Medulla oblongata (tissue), 1 donor: ENCODE measurements around the gene MGLL.

Experiments used
- DNase-seq: peaks from one replicate; pipeline ENCODE4 v3.0.0-alpha.2; 2015; ENCODE audit errors: extremely low spot score

The MGLL gene

DNA sequence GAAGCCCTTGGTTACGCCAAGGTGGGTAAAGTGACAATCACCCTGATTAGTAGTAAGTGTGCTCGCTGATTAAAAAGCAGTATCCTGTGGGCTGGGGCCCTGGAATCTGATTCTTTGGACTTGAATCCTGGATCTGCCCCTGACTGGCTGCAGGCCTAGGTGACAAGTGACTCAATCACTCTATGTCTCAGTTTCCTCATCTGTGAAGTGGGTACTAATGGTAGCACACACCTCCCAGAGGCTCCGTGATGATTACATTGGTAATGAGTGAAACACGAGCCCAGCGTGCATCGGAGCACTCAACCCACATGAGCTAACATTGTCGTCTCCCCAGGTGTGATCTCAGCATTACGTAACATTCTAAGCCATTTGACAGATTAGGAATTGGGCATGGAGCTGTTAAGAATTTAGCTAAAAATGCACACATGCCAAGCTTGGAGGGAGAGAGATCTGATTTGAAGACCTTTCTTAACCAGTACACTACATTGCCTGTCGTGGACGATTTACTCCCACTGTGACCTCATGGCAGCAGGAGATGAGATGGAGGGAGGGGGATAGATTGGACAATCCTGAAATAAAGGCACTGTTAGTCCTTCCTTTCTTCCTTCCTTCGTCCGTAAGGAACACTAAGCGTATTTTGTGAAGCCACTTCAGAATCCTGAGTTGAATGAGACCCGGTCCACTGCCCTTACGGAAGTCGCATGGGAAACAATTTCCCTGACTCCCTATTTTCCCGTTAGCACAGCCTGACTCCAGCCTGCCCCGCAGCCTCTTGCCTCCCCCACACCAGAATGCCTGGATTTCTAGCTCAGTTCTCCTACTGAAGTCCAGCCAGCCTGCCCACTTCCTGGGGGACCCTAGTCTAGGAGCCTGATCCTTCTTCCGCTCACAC, 32.1 kb downstream of the MGLL start:
- DNase-seq = no peak

DNA sequence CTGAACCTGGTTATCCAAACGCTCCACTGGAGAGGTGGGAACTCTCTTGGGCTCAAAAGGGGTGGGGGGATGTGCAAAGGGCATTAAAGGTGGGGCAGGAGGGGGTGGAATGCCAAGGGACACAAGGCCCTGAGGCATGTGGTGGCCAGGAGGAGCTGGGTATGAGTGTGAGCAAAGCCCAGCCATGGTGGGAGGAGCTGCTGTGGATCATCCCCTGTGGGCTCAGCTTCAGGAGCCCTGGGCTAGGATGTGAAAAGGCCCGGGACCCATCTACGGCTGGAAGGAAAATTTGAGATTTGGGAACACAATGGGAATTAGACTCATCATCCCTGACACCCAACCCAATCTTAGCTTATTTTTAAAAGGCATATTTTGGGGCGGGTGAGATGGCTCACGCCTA, 33.3 kb downstream of the MGLL start:
- DNase-seq = no peak

DNA sequence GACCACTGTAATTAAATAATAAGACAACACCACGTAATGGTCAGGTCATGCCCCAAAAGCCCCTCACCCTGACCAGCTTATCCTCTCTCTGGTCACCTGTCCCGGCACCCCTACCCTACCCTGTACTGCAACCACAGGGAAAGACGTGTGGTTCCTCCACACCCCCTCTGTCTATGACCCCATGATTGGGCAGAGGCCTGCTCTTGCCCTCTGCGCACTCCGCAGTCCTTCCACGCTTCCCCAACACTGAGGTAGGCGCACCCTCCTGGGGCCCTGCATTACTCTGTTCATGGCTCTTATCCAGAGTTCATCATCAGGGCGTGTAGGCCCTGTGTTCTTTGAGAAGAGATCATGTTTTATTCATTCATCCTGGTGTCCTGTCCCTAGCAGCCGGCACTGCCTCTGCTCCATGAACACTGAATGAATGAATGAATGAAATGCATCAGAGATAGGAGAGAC, 33.8 kb downstream of the MGLL start:
- no peak for DNase-seq

DNA sequence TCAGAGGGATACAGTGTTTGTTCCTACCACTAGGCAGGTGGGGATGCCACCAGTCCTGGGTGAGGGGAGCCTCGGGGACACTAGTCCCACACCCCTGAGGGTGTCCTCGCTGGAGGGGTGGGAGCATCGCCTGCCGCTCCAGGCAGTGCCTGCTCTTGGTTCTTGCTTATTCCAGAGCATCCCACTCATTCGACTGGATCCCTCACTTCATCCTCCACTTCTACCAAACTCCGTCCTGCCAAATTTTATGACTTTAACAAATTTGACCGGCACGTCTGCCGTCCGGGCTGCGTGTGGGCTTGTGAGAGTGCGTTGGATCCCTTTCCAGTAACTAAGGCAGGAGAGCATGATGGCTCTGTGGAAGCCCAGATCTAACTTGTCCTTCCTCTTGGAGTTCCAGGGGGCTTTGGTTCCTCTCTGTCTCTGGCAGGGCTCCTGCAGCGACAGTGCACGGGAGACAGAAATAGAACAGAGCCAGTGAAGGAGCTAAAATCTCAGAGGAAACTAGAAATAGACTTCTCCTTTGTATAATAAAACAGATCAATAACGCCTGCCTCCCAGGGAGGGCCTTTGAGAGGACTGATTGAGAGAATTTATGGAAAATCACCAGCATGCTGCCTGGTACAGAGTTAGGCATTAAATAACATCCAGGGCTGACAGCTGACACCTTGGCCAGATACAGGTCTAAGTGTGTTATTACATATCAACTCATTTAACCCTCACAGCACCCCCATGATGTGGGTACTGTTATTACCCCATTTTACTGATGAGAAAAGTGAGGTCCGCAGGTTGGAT, 34.5 kb downstream of the MGLL start:
- peak; percentile 33 for DNase-seq

DNA sequence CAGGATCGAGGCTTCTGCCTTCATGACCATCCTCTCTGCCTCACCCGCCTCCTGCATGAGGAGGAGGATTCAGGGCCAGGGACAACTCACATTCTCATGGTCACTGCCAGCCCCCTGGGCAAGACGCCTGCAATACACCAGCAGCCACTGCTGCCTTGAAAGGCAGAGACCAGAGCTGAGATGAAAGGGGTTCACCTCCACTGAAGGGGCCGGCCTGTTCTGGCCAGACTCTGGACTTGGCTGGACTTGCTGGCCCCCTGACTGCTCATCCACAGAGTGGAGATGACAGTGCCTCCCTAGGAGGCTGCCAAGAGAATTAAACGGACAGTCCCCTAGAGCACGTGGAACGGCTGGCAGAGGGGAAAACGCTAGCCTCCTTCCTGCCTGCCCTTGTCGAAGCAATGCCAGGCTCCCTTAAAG, 35.2 kb downstream of the MGLL start:
- DNase-seq = peak; percentile 85

DNA sequence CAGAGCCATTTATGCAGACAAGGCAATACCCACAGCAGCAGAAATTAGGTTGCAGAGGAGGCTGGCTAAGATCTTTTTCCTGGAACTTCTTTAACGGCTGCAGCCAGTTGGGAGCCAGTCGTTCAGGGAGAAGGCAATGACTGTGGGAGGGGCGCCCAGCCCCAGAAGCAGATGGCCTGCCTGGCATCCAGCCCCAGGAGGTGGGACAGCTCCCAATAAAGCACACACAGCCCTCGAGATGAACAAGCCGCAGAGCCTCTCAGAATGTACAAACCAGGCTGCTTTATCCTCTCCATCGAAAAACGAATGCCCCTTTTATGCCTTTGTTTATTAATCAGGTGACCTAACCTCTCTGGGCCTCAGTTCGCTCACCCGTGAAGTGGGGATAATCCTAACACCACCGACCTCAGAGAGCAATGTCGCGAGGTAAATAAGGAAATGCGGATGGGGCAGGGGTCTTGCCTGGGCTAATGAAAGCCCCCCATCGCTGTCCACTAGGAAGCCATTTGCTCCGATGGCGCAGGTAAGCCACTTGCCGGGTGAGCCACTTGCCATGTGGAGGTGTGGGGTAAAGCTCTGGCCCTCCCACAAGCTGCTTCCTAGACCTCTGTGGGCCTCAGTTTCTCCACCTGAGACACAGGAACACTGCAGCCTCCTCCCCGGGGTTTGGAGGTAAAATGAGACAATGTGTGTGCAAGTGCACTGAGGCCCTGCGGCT, 35.8 kb downstream of the MGLL start:
- peak; percentile 84 for DNase-seq

DNA sequence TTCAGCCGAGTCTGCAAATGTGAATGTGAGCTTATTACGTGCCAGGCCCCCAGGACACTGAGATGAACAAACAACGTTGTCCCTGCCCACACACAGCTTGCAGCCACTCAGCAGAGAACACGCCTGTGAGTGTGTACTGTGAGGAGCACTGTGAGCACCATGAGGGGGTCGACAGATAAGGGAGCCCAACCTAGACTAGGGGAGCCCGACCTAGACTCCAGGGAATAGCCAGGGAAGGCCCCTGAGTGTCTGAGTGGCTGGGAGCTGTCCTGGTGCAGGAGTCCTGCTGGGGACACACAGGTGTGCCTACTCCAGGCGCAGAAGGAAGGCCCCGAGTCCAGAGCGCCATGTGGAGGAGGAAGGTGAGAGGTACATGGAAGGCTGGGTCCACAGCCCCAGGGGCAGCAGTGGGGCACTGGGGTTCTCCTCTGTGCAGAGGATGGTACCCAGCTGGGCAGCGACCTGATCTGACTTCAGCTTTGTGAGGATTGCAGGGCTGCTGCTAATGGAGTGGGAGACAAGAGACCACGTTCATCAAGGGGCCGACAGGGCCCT, 36.5 kb downstream of the MGLL start:
- DNase-seq = no peak

DNA sequence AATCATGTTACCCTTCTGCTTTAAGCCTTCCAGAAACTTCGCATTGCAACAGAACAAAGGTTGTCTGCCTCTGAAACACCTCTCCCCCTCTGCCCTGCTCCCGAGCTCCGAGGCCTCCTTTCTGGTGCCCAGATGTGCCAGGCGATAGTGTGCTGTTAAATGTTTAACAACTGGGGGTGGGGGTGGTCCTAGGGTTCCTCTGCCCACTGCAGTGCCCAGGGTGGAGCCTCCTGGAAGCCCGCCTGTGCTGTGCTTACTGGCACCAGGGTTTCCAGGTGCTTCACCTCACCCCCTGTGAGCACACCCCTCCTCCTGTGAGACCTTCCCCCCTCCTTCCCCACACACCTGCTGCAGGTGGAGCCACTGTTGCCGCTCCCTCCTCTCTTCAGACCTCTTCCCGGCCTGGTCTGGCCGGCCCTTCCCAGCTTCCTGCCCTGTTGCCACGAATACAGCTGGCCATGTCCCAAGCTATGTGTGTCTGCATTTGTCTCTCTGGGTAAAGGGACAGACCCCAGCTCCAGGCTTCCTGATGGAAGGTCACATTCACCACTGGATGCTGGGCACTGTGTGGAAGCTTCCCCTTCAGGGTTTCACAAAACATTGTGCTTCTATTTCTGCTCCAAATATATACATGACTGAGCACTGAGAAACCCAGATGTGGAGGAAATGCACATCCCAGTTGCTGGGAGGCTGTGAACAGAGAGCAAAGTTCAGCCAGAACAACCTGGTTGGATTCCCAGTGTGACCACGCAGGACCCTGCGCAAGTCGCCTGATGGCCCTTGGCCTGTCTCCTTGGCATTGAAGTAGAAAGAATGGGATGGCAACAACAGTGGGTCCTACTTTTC, 37.2 kb downstream of the MGLL start:
- DNase-seq = no peak

DNA sequence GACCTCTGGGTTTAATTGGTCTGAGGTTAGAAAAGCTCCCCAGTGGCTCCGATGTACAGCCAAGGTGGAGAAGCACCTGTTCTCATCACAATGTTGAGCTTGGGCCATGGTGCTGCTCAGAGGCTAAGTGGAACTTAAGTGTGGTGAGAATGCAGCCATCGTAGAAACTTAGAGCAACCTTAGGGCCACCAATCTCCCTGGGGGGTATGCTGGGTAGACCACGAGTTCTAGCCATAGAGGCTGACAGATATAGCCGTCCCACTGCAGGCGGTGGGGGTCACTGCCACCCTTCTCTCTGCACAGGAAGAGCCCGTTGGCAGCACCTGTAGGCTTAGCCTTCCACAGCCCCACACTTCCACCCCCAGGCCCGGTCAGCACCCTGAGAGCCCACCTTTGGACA, 38.0 kb downstream of the MGLL start:
- DNase-seq = no peak

DNA sequence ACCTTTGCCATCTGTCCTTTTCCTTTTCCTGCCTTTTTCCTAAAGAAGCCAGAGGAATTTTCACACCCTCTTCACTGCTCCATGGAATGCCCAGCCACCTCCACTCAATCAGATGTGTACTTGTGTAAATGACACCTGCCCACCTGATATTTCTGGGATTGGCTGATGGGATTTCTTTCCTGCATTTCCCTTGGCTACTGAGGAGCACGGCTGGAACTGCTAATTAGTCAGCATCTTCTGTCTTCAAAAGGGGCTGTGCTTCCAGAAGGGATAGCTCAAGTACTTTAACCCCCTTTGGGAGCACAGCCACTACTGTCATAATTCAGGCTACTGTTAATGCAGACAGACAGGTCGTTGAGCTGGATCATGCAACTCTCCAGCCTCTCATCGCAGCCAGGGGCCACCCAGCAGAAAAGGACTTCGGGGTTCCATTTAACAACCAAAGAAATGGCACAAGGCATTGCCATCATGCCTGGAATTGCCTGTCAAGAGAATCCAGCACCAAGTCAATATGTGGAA, 38.6 kb downstream of the MGLL start:
- no peak for DNase-seq

DNA sequence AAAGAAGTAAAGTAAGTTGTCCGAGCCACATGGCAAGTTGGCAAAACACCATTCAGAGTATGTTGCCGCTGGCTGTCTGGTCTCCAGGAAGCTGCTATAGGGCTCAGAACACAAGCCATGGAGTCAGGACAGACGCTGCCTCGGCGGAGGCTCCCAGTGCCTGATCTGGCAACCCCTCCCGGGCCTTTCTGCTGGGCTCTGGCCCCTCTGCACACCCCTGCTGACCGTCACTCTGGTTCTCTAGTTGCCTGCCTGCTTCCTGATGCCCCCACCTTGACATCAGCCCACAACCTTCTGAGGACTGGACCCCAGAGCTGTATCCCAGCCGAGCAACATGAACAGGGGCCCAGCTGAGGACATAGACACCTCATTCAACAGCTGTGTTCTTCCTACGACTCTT, 39.1 kb downstream of the MGLL start:
- DNase-seq = no peak

DNA sequence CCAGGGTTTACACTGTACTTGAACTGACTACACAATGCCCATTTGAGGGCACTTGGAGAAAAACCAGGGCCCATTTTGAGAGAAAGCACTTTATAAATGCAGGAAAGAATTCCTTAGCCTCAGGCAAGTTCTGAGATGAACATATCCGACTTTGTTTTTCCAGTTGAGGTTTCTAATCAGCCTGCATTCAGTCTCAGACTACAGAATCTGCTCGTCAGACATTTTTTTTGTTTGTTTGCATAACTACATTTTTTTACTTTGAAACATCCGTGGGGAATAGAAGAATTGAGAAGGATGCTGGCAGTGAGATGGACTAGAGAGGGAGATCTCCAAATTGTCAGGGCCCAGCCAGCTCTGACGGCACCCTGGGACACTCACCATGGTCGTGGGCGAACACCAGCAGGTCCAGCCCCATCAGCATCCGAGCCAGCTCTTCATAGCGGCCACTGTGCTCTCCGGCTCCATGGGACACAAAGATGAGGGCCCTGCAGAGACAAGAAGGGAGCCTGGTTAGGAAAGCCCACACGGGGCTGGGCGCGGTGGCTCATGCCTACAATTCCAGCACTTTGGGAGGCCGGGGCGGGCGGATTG, 40.8 kb downstream of the MGLL start:
- no peak for DNase-seq

DNA sequence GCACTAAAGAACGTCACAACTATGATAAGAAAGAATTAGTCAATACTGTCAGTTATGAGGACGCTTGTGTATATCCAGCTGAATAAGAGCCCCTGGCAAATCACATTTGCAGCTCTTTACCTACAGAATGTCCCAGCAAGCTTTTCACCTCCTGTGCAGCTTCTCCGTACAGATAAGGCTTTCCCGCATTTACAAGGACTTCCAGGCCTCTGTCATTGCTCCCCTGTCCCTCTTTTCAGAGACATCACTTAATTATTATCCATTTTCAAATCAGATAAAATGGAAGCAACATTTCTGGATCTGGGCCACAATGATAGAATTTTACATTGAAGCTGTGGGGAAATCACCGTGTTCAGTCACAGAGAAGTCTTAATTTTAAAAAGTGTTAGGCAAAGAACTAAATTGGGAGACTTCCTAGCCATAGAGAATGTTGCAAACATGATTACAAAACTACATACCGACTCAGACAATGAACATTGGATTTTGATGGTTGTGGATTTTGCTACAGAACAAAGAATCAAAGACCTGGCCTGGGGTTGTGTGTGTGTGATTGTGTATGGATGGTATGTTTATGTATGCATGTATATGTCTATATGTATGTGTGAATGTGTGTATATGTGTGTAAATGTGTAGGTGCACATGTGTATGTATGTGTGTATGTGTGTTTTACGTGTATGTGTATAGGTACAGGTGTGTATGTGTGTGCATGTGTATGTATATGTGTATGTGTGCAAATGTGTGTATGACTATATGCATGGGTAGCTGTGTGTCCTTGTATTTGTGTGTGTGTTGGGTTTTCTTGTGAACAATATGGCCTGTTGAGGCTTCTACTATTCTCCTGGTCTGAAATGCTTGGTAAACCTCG, 41.5 kb downstream of the MGLL start:
- DNase-seq = no peak

DNA sequence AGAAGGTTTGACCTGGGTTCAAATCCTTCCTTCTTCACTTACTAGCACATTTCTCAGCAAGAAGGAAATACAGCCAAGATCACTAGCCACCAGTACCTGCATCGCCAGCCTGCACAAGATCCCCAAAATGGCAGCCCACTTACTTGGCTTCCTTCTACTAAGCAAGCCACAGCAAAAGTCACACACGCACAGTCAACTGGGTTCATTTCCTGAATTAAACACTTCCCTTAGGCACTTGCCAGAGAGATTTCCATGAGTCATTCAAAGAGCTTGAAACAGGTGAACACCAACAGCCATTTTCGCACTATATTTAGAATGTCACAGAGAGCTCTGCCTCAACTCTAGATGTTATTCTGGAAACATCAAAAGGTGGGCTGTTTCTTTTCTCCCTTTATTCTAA, 42.6 kb downstream of the MGLL start:
- DNase-seq = no peak

DNA sequence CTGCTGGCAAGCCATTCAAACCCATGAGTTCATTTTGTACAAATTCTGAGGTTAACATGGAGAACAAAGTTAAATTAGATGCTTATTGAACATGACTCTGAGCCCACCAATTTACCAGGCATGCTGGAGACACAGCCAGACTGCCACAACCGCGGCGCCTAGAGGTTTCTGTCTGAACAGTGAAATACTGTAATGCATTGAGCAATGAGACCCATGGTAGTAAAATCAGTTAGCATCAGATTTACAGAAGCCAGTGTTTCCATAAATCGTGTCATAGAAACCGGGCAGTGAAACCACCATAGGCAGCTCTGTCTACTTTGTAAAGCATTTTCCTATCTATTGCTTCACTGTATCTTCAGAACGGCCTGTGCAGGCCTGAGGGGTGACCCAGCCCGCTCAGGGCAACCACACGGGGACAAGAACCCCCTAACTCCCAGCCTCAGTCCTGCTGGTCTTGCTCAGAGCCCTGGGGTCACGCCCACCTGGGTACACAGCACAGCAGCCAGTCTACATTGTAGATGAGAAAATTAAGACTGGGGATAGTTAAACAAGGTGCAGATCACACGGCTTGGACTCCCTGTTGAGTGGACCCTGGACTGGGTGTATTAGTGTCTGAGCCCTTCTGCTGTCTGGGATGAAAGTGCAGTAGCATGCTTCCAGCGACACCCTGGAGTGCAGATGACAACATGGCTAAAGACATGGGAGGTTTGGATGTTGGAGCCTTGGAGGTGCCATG, 44.2 kb downstream of the MGLL start:
- no peak for DNase-seq

DNA sequence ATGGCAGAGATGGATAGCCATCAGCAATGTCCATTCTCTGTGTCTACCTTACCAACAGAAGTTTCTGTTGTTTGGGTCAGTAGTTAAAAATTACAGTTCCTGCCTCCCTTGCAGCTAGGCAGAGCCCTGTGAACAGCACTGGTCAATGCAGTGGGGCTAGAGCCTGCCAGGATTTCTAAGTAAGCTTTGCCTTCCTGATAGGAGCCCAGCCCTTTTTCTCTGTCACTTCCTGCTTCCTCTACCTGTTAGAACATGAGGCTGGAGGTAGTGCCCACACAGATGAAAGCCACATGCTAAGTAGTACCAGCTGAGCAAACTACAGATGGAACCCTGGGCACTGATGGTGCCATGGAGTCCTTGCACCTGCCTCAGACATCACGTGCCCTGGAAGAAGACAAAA, 45.0 kb downstream of the MGLL start:
- no peak for DNase-seq

DNA sequence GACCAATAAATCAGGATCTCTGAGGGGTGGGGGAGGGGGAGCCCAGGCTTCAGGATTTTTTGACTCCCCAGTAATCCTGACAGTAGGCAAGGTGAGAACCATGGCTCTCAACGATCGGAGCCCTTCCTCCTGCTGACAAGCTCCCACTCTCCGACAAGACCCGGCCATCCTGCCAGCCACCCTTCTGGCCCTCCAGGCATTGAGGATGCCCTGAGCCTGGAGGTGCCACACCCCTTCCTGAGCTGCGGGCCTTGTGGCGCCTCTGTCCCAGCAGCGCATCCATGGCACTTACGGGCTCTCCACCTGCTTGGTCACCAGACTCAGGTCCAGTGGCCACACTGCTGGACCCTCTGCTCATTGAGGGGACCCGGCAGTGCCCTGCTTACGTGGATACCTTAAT, 46.0 kb downstream of the MGLL start:
- DNase-seq = no peak

DNA sequence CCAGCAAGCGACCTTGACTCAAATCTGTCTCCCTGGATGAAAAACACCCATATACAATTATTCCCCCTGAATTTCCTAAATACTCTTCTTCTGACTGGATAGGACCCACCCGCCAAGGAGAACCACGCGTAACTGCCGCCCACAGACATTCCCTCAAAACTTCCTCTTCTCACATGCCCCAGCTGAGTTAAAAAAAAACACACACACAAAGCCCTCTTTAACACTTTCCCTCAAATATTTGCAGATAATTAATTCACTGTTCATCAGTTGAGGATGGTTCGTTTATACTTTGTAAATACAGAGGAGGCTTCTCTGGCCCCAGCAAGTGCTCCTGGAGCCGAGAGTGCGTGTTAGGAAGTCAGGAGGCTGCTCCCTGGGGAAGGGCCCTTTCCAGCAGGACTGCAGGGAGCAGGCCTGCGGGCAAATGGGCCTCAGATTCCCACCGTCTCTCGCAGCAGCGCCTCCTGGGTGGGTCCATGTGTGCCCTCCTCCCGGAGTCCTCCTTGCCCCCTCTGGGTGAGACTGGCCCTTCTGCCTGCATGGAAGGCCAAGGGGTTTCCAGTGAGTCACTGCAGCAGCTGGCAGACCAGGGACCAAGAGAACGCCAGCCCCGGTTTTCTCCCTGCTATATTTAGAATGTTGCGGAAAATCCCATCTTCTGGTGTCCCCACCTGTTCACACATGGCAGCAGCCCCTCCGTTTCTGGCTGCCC, 46.8 kb downstream of the MGLL start:
- peak; percentile 59 for DNase-seq
